SU-DHL-6 (cell line): ENCODE data around the gene CASS4.

Source experiments
- H2AFZ ChIP-seq: fragments of 200-600 bp; sonication (generic); 2 replicates; pipeline ENCODE4 v1.6.1; 2014; ENCODE audit warnings: low read depth, mild to moderate bottlenecking, moderate library complexity, mixed read lengths, antibody characterized with exemption, low read length; ENCODE audit not compliant: severe bottlenecking
- H3F3A ChIP-seq: fragments of 200-600 bp; shearing (Covaris generic); 2 replicates; pipeline ENCODE4 v1.6.0; 2016; ENCODE audit warnings: antibody characterized with exemption, mild to moderate bottlenecking; ENCODE audit not compliant: insufficient read depth
- H3K27ac ChIP-seq: fragments of 200-600 bp; sonication (generic); 2 replicates; pipeline ENCODE4 v1.5.1; 2016; ENCODE audit warnings: low read depth, mild to moderate bottlenecking, low read length, moderate library complexity, mixed read lengths
- H3K27me3 ChIP-seq: fragments of 200-600 bp; sonication (generic), shearing (Covaris generic); 2 replicates; pipeline ENCODE4 v1.6.0; 2014; ENCODE audit warnings: mild to moderate bottlenecking, low read length
- H3K36me3 ChIP-seq: fragments of 200-600 bp; sonication (generic); 2 replicates; pipeline ENCODE4 v1.6.1; 2014; ENCODE audit warnings: mild to moderate bottlenecking, low read length, mixed read lengths
- H3K4me2 ChIP-seq: fragments of 300-600, 200-600 bp; shearing (Covaris generic), sonication (generic); 2 replicates; pipeline ENCODE4 v1.6.0; 2014; ENCODE audit warnings: low read length, low read depth, mild to moderate bottlenecking; ENCODE audit not compliant: poor library complexity, severe bottlenecking
- H3K4me3 ChIP-seq: fragments of 200-600 bp; sonication (generic); 2 replicates; pipeline ENCODE4 v1.5.1; 2014; ENCODE audit warnings: antibody characterized with exemption, low read length, mild to moderate bottlenecking, mixed read lengths; ENCODE audit not compliant: insufficient read depth, poor library complexity, severe bottlenecking
- H3K79me2 ChIP-seq: fragments of 200-600 bp; sonication (generic); 2 replicates; pipeline ENCODE4 v1.6.1; 2014; ENCODE audit warnings: mild to moderate bottlenecking, low read length, moderate library complexity; ENCODE audit not compliant: insufficient read depth
- H3K9ac ChIP-seq: fragments of 200-600 bp; sonication (generic); 2 replicates; pipeline ENCODE4 v1.7.0; 2014; ENCODE audit warnings: mild to moderate bottlenecking, low read length
- H3K9me2 ChIP-seq: fragments of 200-600 bp; sonication (generic); replicated peaks from 2 replicates; pipeline ENCODE4 v1.6.1; 2014; ENCODE audit warnings: low read length; ENCODE audit not compliant: insufficient read depth
- H3K9me3 ChIP-seq: fragments of 200-600 bp; sonication (generic); 2 replicates; pipeline ENCODE4 v1.6.1; 2014; ENCODE audit warnings: low read length, mixed read lengths; ENCODE audit not compliant: insufficient read depth
- H4K20me1 ChIP-seq: fragments of 200-600 bp; sonication (generic); 2 replicates; pipeline ENCODE4 v1.6.1; 2014; ENCODE audit warnings: low read depth, mild to moderate bottlenecking, antibody characterized with exemption, low read length, moderate library complexity, mixed read lengths
- CTCF ChIP-seq: fragments of 200-600 bp; sonication (generic); IDR thresholded peaks from one replicate; pipeline ENCODE4 v1.5.1; 2017; ENCODE audit warnings: antibody characterized with exemption, mild to moderate bottlenecking, low read length, moderate library complexity; ENCODE audit not compliant: insufficient read depth, poor library complexity, severe bottlenecking
- EZH2phosphoT487 ChIP-seq: fragments of 200-600 bp; sonication (generic), shearing (Covaris generic); conservative IDR thresholded peaks from 2 replicates; pipeline ENCODE4 v1.6.1; 2018; ENCODE audit warnings: mild to moderate bottlenecking, antibody characterized with exemption, low read length, moderate library complexity, mixed read lengths

The CASS4 gene

GRCh38 chr20:56372850-56373249 is 39.2 kb upstream of the CASS4 start:
- peaks cover 11% of the 10 kb centered on the region; the same call in 1 of the 2 replicates for H4K20me1 ChIP-seq
- H3K27me3 ChIP-seq, result no peaks in the 10 kb centered on the region
- no peaks in the 10 kb centered on the region for H3K9me2 ChIP-seq
- no peak overlapping the region for H3K4me3 ChIP-seq
- H3F3A ChIP-seq, result peaks cover 15% of the 10 kb centered on the region; the same call in 1 of the 2 replicates
- TF ChIP-seq CTCF, result no peak
- no peak for TF ChIP-seq EZH2phosphoT487
- peaks cover 38% of the 10 kb centered on the region; the same call in 1 of the 2 replicates for H3K36me3 ChIP-seq
- H3K4me2 ChIP-seq, result no peak overlapping the region
- no peaks in the 10 kb centered on the region for H3K9me3 ChIP-seq
- no peak overlapping the region for H3K9ac ChIP-seq
- H2AFZ ChIP-seq, result no peak overlapping the region
- H3K27ac ChIP-seq, result no peak overlapping the region
- peaks cover 25% of the 10 kb centered on the region for H3K79me2 ChIP-seq

- Histone ChIP-seq H3K27me3 (no peaks in the 10 kb centered on the region), H3K79me2 (peaks cover 36% of the 10 kb centered on the region), H4K20me1 (peaks cover 11% of the 10 kb centered on the region; the same call in 1 of the 2 replicates), H2AFZ (no peak overlapping the region), H3K4me3 (no peak overlapping the region), H3F3A (0 out of 2 replicates have a peak, but pooled peaks cover 5% of the 10 kb centered on the region), H3K9me3 (no peaks in the 10 kb centered on the region), H3K9ac (no peak overlapping the region), H3K27ac (no peak overlapping the region), H3K4me2 (no peak overlapping the region), H3K36me3 (peaks cover 47% of the 10 kb centered on the region), H3K9me2 (no peaks in the 10 kb centered on the region)
- TF ChIP-seq CTCF (no peak), EZH2phosphoT487 (no peak)
These were observed 38.1 kb upstream of the CASS4 start for GRCh38 chr20:56373942-56374341.

GRCh38 chr20:56376331-56376730 is 35.7 kb upstream of the CASS4 start:
- no peaks in the 10 kb centered on the region for H3F3A ChIP-seq
- H3K9ac ChIP-seq, result no peak overlapping the region

More at GRCh38 chr20:56376331-56376730, 35.7 kb upstream of the CASS4 start:
- Histone ChIP-seq H3K4me2 (no peak overlapping the region), H3K27ac (no peak overlapping the region), H4K20me1 (peaks cover 14% of the 10 kb centered on the region), H3K4me3 (no peak overlapping the region), H3K36me3 (peaks cover 58% of the 10 kb centered on the region), H3K9me2 (no peaks in the 10 kb centered on the region), H2AFZ (no peak overlapping the region), H3K27me3 (no peaks in the 10 kb centered on the region), H3K79me2 (peaks cover 49% of the 10 kb centered on the region), H3K9me3 (no peaks in the 10 kb centered on the region)
- TF ChIP-seq EZH2phosphoT487, result no peak
- TF ChIP-seq CTCF, result no peak
